ENCODE data around the gene SV2B. TPM values are rescaled to one million over a fixed set of nuclear protein-coding genes. Genes with fewer than 3 reads are reported as not detected.

Gene SV2B
- total RNA-seq, 4 donors from 2014 or later: 0.27 to 10.3 (median 2.2) TPM

- intact Hi-C loops (cut with DNase I; ENCODE audit: low total_unique reads) (no loop called here), in situ Hi-C loops (cut with MboI; ENCODE audit: low pct_ligation_motif_present in 1 of 4, low pct_unique_long_range_greater_than_20kb in 1 of 4, low sequenced_read_pairs in 3 of 4) (no loop called here)
- Histone ChIP-seq H3K4me1 (no peaks in the 10 kb centered on the region), H3K27ac (no peak overlapping the region), H3K9me3 (no peaks in the 10 kb centered on the region), H3K36me3 (no peaks in the 10 kb centered on the region), H3K27me3 (peaks cover 4% of the 10 kb centered on the region), H3K4me3 (no peak overlapping the region)
- no peak for DNase-seq
- TF ChIP-seq EP300 (IDR thresholded peaks at IDR 0.05; ENCODE audit: low read depth): no peak
- 86% methylated on average over 6 of the region's 6 CpGs; no CpG with 5 or more reads in 1 of the 2 donors for WGBS, 2 donors (ENCODE audit: low coverage in 1 of 2)
Observed at GRCh38 chr15:91129436-91129835, 29.4 kb downstream of the SV2B start.

DNA sequence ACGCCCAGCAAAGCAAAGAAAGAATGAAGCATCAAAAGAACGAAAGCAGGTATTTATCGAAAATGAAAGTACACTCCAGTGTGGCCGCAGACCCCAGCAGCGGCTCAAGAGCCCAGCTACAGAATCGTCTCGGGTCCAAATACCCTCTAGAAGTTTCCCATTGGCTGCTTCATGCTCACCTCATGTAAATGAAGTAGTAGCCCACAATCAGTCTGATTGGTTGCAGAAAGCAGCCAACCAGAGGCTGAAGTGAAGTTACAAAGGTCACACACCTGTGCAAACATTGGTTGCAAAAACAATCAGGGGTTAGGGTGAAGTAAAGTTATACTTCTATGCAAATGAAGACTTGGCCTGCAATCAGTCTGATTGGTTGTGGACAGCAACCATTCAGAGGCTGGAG, 32.0 kb downstream of the SV2B start:
- Histone ChIP-seq H3K27ac (no peak overlapping the region), H3K27me3 (peaks cover 6% of the 10 kb centered on the region), H3K4me3 (no peak overlapping the region), H3K4me1 (no peaks in the 10 kb centered on the region), H3K9me3 (no peaks in the 10 kb centered on the region), H3K36me3 (no peaks in the 10 kb centered on the region)
- DNase-seq: no peak
- in situ Hi-C loops (cut with MboI; ENCODE audit: low pct_ligation_motif_present in 1 of 4, low pct_unique_long_range_greater_than_20kb in 1 of 4, low sequenced_read_pairs in 3 of 4) (no loop called here), intact Hi-C loops (cut with DNase I; ENCODE audit: low total_unique reads) (no loop called here)
- 78 to 85% methylated on average over 3 to 7 of the region's 7 CpGs for WGBS, 2 donors (ENCODE audit: low coverage in 1 of 2)
- TF ChIP-seq POLR2A (IDR thresholded peaks at IDR 0.05) (no peak), POLR2AphosphoS5 (IDR thresholded peaks at IDR 0.05) (no peak), EP300 (IDR thresholded peaks at IDR 0.05; ENCODE audit: low read depth) (no peak), CTCF (IDR thresholded peaks at IDR 0.05) (no peak)

DNA sequence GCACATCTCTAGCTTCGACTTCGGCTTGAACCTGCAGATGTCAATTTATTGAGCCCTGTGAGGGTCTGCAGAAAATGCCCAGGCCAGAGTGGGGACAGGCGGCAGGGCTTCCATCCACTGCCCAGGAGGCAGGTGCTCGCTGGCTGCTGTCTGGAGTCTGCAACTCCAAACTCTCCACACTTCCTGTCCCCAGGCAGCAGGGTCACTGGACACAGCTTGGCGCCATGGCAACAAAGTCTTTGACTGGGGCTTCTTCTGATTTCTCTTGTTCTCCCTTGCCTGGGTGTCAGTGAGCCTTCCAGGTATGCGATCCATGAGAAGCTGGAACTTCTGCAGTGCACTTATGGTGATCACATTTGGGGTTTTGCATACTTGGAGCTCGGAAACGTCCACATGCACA, 33.5 kb downstream of the SV2B start:
- no peak for DNase-seq
- Histone ChIP-seq H3K27me3 (peaks cover 6% of the 10 kb centered on the region), H3K9me3 (no peaks in the 10 kb centered on the region), H3K36me3 (no peaks in the 10 kb centered on the region), H3K4me3 (no peak overlapping the region), H3K4me1 (no peaks in the 10 kb centered on the region), H3K27ac (no peak overlapping the region)
- in situ Hi-C loops (cut with MboI; ENCODE audit: low pct_ligation_motif_present in 1 of 4, low pct_unique_long_range_greater_than_20kb in 1 of 4, low sequenced_read_pairs in 3 of 4): no loop called here
- intact Hi-C loops (cut with DNase I; ENCODE audit: low total_unique reads): no loop called here
- no peak for TF ChIP-seq POLR2A (IDR thresholded peaks at IDR 0.05)
- TF ChIP-seq EP300 (IDR thresholded peaks at IDR 0.05; ENCODE audit: low read depth): no peak
- TF ChIP-seq CTCF (IDR thresholded peaks at IDR 0.05): no peak
- TF ChIP-seq POLR2AphosphoS5 (IDR thresholded peaks at IDR 0.05): no peak
- WGBS, 2 donors (ENCODE audit: low coverage in 1 of 2): 80 to 84% methylated on average over 2 to 8 of the region's 8 CpGs

- no peaks in the 10 kb centered on the region for H3K4me1 ChIP-seq
- H3K27me3 ChIP-seq: peaks cover 6% of the 10 kb centered on the region
- no peaks in the 10 kb centered on the region for H3K36me3 ChIP-seq
- in situ Hi-C loops (cut with MboI; ENCODE audit: low pct_ligation_motif_present in 1 of 4, low pct_unique_long_range_greater_than_20kb in 1 of 4, low sequenced_read_pairs in 3 of 4) (no loop called here), intact Hi-C loops (cut with DNase I; ENCODE audit: low total_unique reads) (no loop called here)
- H3K27ac ChIP-seq: no peak overlapping the region
- TF ChIP-seq POLR2A (IDR thresholded peaks at IDR 0.05) (no peak), POLR2AphosphoS5 (IDR thresholded peaks at IDR 0.05) (no peak), EP300 (IDR thresholded peaks at IDR 0.05; ENCODE audit: low read depth) (no peak)
- no peaks in the 10 kb centered on the region for H3K9me3 ChIP-seq
- 72 to 83% methylated on average over 10 of the region's 10 CpGs for WGBS, 2 donors (ENCODE audit: low coverage in 1 of 2)
- no peak overlapping the region for H3K4me3 ChIP-seq
- DNase-seq: no peak
Observed at GRCh38 chr15:91135201-91136130, 35.4 kb downstream of the SV2B start.

- no peak overlapping the region for H3K27ac ChIP-seq
- no peak for TF ChIP-seq CTCF (IDR thresholded peaks at IDR 0.05)
- TF ChIP-seq POLR2A (IDR thresholded peaks at IDR 0.05): no peak
- no peak for TF ChIP-seq EP300 (IDR thresholded peaks at IDR 0.05; ENCODE audit: low read depth)
- TF ChIP-seq POLR2AphosphoS5 (IDR thresholded peaks at IDR 0.05): no peak
- WGBS, 2 donors (ENCODE audit: low coverage in 1 of 2): 78% methylated on average over 9 of the region's 9 CpGs; no CpG with 5 or more reads in 1 of the 2 donors
- no peaks in the 10 kb centered on the region for H3K9me3 ChIP-seq
- no peak overlapping the region for H3K4me3 ChIP-seq
- no peak for DNase-seq
- peaks cover 6% of the 10 kb centered on the region for H3K27me3 ChIP-seq
- H3K4me1 ChIP-seq: no peaks in the 10 kb centered on the region
- intact Hi-C loops (cut with DNase I; ENCODE audit: low total_unique reads): no loop called here
- in situ Hi-C loops (cut with MboI; ENCODE audit: low pct_ligation_motif_present in 1 of 4, low pct_unique_long_range_greater_than_20kb in 1 of 4, low sequenced_read_pairs in 3 of 4): no loop called here
- no peaks in the 10 kb centered on the region for H3K36me3 ChIP-seq
Observed at GRCh38 chr15:91136386-91136923, 36.4 kb downstream of the SV2B start.

Measured in transverse colon (tissue), 4 donors.